PFSK-1 (cell line): ENCODE measurements around the gene YES1.

Experiments used
- FOXP2 ChIP-seq: optimal IDR thresholded peaks from 2 replicates; pipeline ENCODE3; 2011; ENCODE audit warnings: borderline replicate concordance, control low read depth, inconsistent platforms; ENCODE audit not compliant: insufficient read depth; ENCODE audit errors: extremely low read length, extremely low read depth
- POLR2AphosphoS5 ChIP-seq: IDR thresholded peaks from 2 replicates; pipeline ENCODE4 v1.6.1; 2012; ENCODE audit warnings: low read depth, mild to moderate bottlenecking, control low read depth, low read length, moderate library complexity
- SIN3A ChIP-seq: IDR thresholded peaks from 2 replicates; pipeline ENCODE4 v1.6.1; 2012; ENCODE audit warnings: mild to moderate bottlenecking, low read length, moderate library complexity, borderline replicate concordance; ENCODE audit not compliant: insufficient read depth
- TAF1 ChIP-seq: IDR thresholded peaks from 2 replicates; pipeline ENCODE4 v1.6.1; 2012; ENCODE audit warnings: low read length, control low read depth, borderline replicate concordance; ENCODE audit not compliant: insufficient read depth
- TF ChIP-seq, protein P1 (sequence below), 2 experiments: IDR thresholded peaks; 2 replicates each; pipeline versions ENCODE4 v1.6.1 to v1.8.0; 2011 to 2012; ENCODE audit warnings: low read depth in 2 of 2, low read length in 2 of 2, control low read depth in 1 of 2, inconsistent platforms in 1 of 2, mild to moderate bottlenecking in 1 of 2, moderate library complexity in 1 of 2; ENCODE audit not compliant: insufficient read depth in 1 of 2

The YES1 gene

DNA sequence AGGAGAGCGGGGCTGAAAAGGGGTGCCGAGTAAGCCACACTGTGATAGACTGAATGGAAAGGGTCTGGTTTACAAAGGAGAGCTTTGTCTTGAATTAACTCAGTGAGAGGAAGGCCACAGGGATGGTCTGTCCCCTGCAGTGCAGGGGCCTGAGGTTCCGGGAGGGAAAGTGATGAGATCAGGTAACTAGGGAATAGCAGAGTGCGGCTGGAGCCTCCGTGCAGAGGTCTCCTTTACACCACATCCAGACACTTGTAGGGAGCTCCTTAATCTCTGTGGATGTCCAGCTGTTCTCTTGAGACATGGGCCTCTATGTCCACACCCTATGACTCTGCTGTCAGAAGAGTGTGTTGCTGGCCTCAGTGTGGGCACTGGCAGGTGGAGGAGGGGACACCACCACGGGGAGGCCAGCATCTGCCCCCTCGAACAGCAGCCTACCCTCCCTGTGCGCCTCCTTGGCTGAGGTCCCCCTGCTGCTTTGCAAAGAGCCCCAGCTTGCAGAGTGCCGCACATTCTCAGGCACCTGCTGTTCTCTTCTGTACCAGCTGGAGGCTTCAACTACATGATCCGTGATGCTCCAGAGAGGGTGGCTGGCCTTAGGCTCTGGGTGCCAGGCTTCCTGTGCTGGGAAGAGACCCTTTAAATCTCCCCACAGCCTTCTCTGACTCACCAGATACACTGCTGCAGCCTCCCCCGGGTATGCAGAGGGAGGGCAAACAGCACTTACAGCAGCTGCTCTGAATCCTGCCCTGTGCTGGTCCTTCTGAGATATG, 125.5 kb downstream of the YES1 start:
- no peak for TF ChIP-seq TAF1
- TF ChIP-seq FOXP2, result no peak
- TF ChIP-seq, protein P1, sequence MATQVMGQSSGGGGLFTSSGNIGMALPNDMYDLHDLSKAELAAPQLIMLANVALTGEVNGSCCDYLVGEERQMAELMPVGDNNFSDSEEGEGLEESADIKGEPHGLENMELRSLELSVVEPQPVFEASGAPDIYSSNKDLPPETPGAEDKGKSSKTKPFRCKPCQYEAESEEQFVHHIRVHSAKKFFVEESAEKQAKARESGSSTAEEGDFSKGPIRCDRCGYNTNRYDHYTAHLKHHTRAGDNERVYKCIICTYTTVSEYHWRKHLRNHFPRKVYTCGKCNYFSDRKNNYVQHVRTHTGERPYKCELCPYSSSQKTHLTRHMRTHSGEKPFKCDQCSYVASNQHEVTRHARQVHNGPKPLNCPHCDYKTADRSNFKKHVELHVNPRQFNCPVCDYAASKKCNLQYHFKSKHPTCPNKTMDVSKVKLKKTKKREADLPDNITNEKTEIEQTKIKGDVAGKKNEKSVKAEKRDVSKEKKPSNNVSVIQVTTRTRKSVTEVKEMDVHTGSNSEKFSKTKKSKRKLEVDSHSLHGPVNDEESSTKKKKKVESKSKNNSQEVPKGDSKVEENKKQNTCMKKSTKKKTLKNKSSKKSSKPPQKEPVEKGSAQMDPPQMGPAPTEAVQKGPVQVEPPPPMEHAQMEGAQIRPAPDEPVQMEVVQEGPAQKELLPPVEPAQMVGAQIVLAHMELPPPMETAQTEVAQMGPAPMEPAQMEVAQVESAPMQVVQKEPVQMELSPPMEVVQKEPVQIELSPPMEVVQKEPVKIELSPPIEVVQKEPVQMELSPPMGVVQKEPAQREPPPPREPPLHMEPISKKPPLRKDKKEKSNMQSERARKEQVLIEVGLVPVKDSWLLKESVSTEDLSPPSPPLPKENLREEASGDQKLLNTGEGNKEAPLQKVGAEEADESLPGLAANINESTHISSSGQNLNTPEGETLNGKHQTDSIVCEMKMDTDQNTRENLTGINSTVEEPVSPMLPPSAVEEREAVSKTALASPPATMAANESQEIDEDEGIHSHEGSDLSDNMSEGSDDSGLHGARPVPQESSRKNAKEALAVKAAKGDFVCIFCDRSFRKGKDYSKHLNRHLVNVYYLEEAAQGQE (IDR thresholded peaks at IDR 0.05; ENCODE audit: insufficient read depth in 1 of 2, low read depth in 2 of 2, low read length in 2 of 2), result no peak
- no peak for TF ChIP-seq POLR2AphosphoS5
- TF ChIP-seq SIN3A, result no peak

DNA sequence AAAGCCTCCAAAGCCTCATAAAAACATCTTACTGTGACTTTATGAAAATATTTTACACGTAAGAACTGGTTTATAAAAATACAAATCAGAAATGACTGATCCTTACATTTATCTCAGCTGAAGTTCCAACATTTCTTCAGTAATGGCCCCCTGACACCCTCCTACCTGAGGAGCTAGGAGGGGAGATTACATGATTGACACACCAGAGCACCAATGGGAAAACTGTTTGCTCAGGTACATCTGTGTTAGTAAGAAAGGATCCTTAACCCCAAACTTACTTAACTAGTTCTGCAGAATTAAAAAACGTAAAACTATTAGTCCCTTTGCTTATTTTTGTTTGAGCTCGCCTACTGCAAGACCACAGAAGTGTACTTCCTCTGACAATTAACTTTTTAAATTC, 126.6 kb downstream of the YES1 start:
- TF ChIP-seq TAF1 (no peak), POLR2AphosphoS5 (no peak), SIN3A (no peak), FOXP2 (no peak)
- TF ChIP-seq, protein P1 (IDR thresholded peaks at IDR 0.05; ENCODE audit: insufficient read depth in 1 of 2, low read depth in 2 of 2, low read length in 2 of 2), result no peak

DNA sequence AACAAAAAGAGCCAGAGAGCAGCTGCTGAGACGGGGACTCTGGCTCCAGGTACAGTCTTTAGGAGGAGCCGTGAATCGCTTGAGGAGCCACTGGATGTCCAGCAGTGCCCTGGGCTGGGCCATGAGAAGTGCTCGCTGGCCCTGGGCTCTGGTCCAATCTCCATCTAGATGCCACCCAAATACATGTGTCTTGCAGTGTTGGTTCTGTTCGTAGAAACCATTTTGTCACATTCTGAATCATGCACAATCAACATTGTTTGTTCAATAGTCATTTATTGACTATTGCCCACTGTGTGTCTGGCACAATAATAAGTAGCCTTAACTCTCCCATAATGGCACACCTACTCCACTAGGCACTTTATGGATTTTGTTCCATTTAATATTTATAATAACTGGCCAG, 128.5 kb downstream of the YES1 start:
- TF ChIP-seq POLR2AphosphoS5 (no peak), TAF1 (no peak), FOXP2 (no peak), SIN3A (no peak)
- TF ChIP-seq, protein P1 (IDR thresholded peaks at IDR 0.05; ENCODE audit: insufficient read depth in 1 of 2, low read depth in 2 of 2, low read length in 2 of 2), result no peak

DNA sequence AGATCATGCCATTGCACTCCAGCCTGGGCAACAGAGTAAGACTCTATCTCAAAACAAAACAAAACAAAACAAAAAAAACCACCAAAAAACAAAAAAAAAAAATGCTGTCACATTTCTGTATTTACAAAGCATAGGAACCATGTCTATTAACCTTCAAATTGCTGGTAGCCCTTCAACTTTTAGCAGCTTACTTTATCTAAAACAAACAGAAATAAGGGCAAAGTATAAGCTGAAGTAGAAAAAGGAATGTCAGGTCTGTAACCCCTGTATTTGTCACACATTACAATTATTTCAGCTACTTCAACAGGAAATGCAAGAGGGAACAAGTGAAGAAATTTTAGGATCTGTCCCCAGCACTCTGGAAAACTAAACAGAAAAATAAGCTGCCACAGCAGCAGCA, 129.2 kb downstream of the YES1 start:
- TF ChIP-seq, protein P1 (IDR thresholded peaks at IDR 0.05; ENCODE audit: insufficient read depth in 1 of 2, low read depth in 2 of 2, low read length in 2 of 2), result no peak
- TF ChIP-seq SIN3A (no peak), POLR2AphosphoS5 (no peak), TAF1 (no peak), FOXP2 (no peak)
